ENCODE data around the gene ITGBL1. TPM values are rescaled to one million over a fixed set of nuclear protein-coding genes. Genes with fewer than 3 reads are reported as not detected.

The ITGBL1 gene
- 10 to 100 TPM in 1 of 4 donors, 1 to 10 TPM in 3; 7.7 to 10.4 (median 9.2) TPM for total RNA-seq

- peaks cover 24% of the 10 kb centered on the region for H3K4me1 ChIP-seq
- WGBS, result 34% methylated on average over 18 of the region's 18 CpGs
- TF ChIP-seq POLR2A (IDR thresholded peaks at IDR 0.05) (no peak), EP300 (IDR thresholded peaks at IDR 0.05) (no peak), CTCF (IDR thresholded peaks at IDR 0.05) (no peak)
- H3K27me3 ChIP-seq, result peaks cover 3% of the 10 kb centered on the region
- no peaks in the 10 kb centered on the region for H3K9me3 ChIP-seq
- H3K4me3 ChIP-seq, result peak within 1 kb of the TSS; percentile 58
- peak; percentile 68 to 85 for DNase-seq (ENCODE audit: low spot score in 2 of 2)
- H3K27ac ChIP-seq, result peak within 1 kb of the TSS; percentile 60
- H3K36me3 ChIP-seq, result no peaks in the 10 kb centered on the region
Observed at GRCh38 chr13:101452519-101453485, at the start of gene ITGBL1. Gene ITGBL1 (plus strand): TSS chr13:101452675. CDS start chr13:101452834, 159 bp downstream.

- Histone ChIP-seq H3K27ac (no peak overlapping the region), H3K9me3 (no peaks in the 10 kb centered on the region), H3K36me3 (no peaks in the 10 kb centered on the region), H3K4me1 (no peaks in the 10 kb centered on the region), H3K4me3 (no peak overlapping the region), H3K27me3 (no peaks in the 10 kb centered on the region)
- TF ChIP-seq POLR2AphosphoS5 (IDR thresholded peaks at IDR 0.05) (no peak), POLR2A (IDR thresholded peaks at IDR 0.05) (no peak), EP300 (IDR thresholded peaks at IDR 0.05) (no peak), CTCF (IDR thresholded peaks at IDR 0.05) (no peak)
- 54% methylated on average over 1 of the region's 1 CpG for WGBS
- no peak for DNase-seq (ENCODE audit: low spot score in 2 of 2)
Observed at GRCh38 chr13:101406791-101407190, 45.7 kb upstream of the ITGBL1 start.

- no peaks in the 10 kb centered on the region for H3K4me1 ChIP-seq
- no peaks in the 10 kb centered on the region for H3K27me3 ChIP-seq
- TF ChIP-seq POLR2A (IDR thresholded peaks at IDR 0.05), result no peak
- no peak for TF ChIP-seq EP300 (IDR thresholded peaks at IDR 0.05)
- no peak for TF ChIP-seq CTCF (IDR thresholded peaks at IDR 0.05)
- no peak for TF ChIP-seq POLR2AphosphoS5 (IDR thresholded peaks at IDR 0.05)
- WGBS, result 84% methylated on average over 9 of the region's 9 CpGs
- H3K4me3 ChIP-seq, result no peak overlapping the region
- no peak for DNase-seq (ENCODE audit: low spot score in 2 of 2)
- no peak overlapping the region for H3K27ac ChIP-seq
- no peaks in the 10 kb centered on the region for H3K9me3 ChIP-seq
- no peaks in the 10 kb centered on the region for H3K36me3 ChIP-seq
Observed at GRCh38 chr13:101408154-101408553, 44.3 kb upstream of the ITGBL1 start.

- Histone ChIP-seq H3K9me3 (no peaks in the 10 kb centered on the region), H3K36me3 (no peaks in the 10 kb centered on the region), H3K4me1 (no peaks in the 10 kb centered on the region), H3K27ac (no peak overlapping the region), H3K27me3 (no peaks in the 10 kb centered on the region), H3K4me3 (no peak overlapping the region)
- DNase-seq (ENCODE audit: low spot score in 2 of 2), result no peak
- TF ChIP-seq EP300 (IDR thresholded peaks at IDR 0.05) (no peak), POLR2AphosphoS5 (IDR thresholded peaks at IDR 0.05) (no peak), CTCF (IDR thresholded peaks at IDR 0.05) (no peak), POLR2A (IDR thresholded peaks at IDR 0.05) (no peak)
- WGBS, result 61% methylated on average over 6 of the region's 6 CpGs
Observed at GRCh38 chr13:101408992-101409656, 43.4 kb upstream of the ITGBL1 start.

GRCh38 chr13:101412076-101412475, 40.4 kb upstream of the ITGBL1 start:
- WGBS, result 58% methylated on average over 1 of the region's 1 CpG
- H3K27me3 ChIP-seq, result peaks cover 19% of the 10 kb centered on the region
- no peak for DNase-seq (ENCODE audit: low spot score in 2 of 2)
- no peak overlapping the region for H3K27ac ChIP-seq
- H3K4me3 ChIP-seq, result no peak overlapping the region
- peaks cover 11% of the 10 kb centered on the region for H3K4me1 ChIP-seq
- no peak for TF ChIP-seq EP300 (IDR thresholded peaks at IDR 0.05)
- TF ChIP-seq POLR2AphosphoS5 (IDR thresholded peaks at IDR 0.05), result no peak
- TF ChIP-seq CTCF (IDR thresholded peaks at IDR 0.05), result no peak
- TF ChIP-seq POLR2A (IDR thresholded peaks at IDR 0.05), result no peak
- H3K9me3 ChIP-seq, result no peaks in the 10 kb centered on the region
- H3K36me3 ChIP-seq, result no peaks in the 10 kb centered on the region

All from suprapubic skin (tissue), 4 donors.